Stomach smooth muscle (tissue), 2 donors: Measurements from ENCODE around the gene TMEM117.
"Not testable (repeated sequence)": the region's sequence is repeated elsewhere in the genome, so short reads cannot be mapped to it uniquely, and the experiment has no call there.

Source experiments
- H3K27ac ChIP-seq: one replicate; pipeline ENCODE4 v1.7.0; 2013; ENCODE audit warnings: mild to moderate bottlenecking, low read length, inconsistent platforms
- H3K27me3 ChIP-seq, 2 donors: one replicate each; pipeline ENCODE4 v1.7.0; 2013; ENCODE audit warnings: low read length in 2 of 2; ENCODE audit not compliant: insufficient read depth in 2 of 2, control insufficient read depth in 1 of 2
- H3K36me3 ChIP-seq, 2 donors: one replicate each; pipeline ENCODE4 v1.7.0; 2013; ENCODE audit warnings: low read length in 2 of 2; ENCODE audit not compliant: control insufficient read depth in 2 of 2, insufficient read depth in 2 of 2
- H3K4me1 ChIP-seq: one replicate; pipeline ENCODE4 v1.7.0; 2013; ENCODE audit warnings: low read length; ENCODE audit not compliant: control insufficient read depth, insufficient read depth
- H3K4me3 ChIP-seq, 2 donors: one replicate each; pipeline ENCODE4 v1.7.0; 2013; ENCODE audit warnings: low read length in 2 of 2
- H3K9ac ChIP-seq, 2 donors: one replicate each; pipeline ENCODE4 v1.7.0; 2013; ENCODE audit warnings: low read length in 2 of 2, mild to moderate bottlenecking in 1 of 2
- H3K9me3 ChIP-seq, 2 donors: one replicate each; pipeline ENCODE4 v1.7.0; 2013; ENCODE audit warnings: low read length in 2 of 2; ENCODE audit not compliant: control insufficient read depth in 2 of 2
- donor health status: healthy.
- donor health status: Pancreatic carcinoma.

TMEM117 gene

DNA sequence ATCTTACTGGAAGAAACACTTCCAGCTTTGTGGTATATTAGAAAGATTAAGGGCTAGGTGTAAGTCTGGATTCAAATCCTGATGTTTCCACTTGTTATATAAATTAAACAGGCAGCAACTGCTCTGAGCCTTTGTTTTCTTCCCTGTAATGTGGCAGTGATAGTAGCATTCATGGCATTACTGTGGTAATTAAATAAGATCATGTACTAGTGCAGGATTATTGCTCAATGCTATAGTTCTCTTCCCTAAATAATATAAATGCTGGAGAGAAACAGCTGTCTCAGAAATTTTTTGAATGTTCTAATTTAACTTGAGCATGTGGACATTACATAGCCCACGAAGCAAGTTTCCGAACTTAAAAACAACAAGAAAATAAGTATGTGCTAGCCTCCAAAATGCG lies 5.4 kb downstream of the TMEM117 start:
- peaks cover 4% of the 10 kb centered on the region for H3K4me1 ChIP-seq
- no peak overlapping the region for H3K4me3 ChIP-seq
- H3K36me3 ChIP-seq: no peaks in the 10 kb centered on the region
- H3K27ac ChIP-seq: no peak overlapping the region
- H3K9me3 ChIP-seq: no peaks in the 10 kb centered on the region
- H3K27me3 ChIP-seq: no peaks in the 10 kb centered on the region
- H3K9ac ChIP-seq: no peak overlapping the region

DNA sequence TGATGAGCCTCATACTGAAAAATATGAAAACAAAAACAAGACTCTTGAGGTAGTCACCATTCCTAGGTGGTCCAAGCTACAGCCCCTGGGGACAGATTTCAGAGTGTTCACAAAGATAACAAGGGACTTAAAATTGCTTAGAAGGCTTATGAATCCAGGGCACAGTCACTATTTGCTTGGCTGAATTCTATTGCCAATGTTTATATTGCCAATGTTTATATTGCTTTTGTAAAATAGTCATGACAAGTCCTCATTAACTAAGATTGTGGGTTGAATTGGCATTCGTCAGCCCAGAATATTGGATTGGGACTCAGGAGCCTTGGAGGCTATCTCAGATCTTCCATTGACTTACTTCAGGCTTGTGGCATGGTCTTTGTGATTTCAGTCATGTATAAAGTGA lies 6.4 kb downstream of the TMEM117 start:
- H3K36me3 ChIP-seq: no peaks in the 10 kb centered on the region
- H3K4me1 ChIP-seq: no peaks in the 10 kb centered on the region
- H3K9me3 ChIP-seq: no peaks in the 10 kb centered on the region
- H3K27ac ChIP-seq: no peak overlapping the region
- H3K27me3 ChIP-seq: no peaks in the 10 kb centered on the region
- H3K9ac ChIP-seq: no peak overlapping the region
- no peak overlapping the region for H3K4me3 ChIP-seq

GRCh38 chr12:43847425-43848225 lies 11.7 kb downstream of the TMEM117 start:
- not testable (repeated sequence) for H3K27ac ChIP-seq, H3K36me3 ChIP-seq, H3K9me3 ChIP-seq, H3K9ac ChIP-seq, H3K27me3 ChIP-seq, H3K4me1 ChIP-seq, H3K4me3 ChIP-seq

GRCh38 chr12:43848226-43848507 lies 12.3 kb downstream of the TMEM117 start:
- H3K9ac ChIP-seq: no peak overlapping the region
- H3K9me3 ChIP-seq: no peaks in the 10 kb centered on the region
- H3K27me3 ChIP-seq: no peaks in the 10 kb centered on the region
- no peaks in the 10 kb centered on the region for H3K4me1 ChIP-seq
- H3K27ac ChIP-seq: no peak overlapping the region
- no peak overlapping the region for H3K4me3 ChIP-seq
- no peaks in the 10 kb centered on the region for H3K36me3 ChIP-seq

DNA sequence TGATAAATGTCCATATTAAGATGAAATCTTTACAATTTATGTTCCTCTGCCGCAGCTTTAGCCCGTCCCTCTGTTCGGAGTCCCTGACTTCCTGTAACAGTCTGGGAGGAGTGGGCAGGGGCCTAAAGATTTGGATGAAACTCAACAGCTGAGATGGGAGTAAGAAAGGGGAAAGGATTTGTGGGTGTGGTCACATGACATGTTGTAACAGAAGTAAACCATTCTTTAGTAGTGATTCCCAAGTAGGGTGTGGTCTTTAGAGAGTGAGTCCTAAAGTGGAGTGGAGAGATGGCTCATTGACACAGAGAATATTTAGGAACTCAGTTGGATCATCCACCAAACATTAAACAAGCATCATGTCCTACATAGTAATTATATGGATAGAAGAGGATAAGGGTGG lies 12.9 kb downstream of the TMEM117 start:
- Histone ChIP-seq H3K4me3 (no peak overlapping the region), H3K36me3 (no peaks in the 10 kb centered on the region), H3K9ac (no peak overlapping the region), H3K27ac (no peak overlapping the region), H3K27me3 (no peaks in the 10 kb centered on the region), H3K9me3 (no peaks in the 10 kb centered on the region), H3K4me1 (no peaks in the 10 kb centered on the region)

DNA sequence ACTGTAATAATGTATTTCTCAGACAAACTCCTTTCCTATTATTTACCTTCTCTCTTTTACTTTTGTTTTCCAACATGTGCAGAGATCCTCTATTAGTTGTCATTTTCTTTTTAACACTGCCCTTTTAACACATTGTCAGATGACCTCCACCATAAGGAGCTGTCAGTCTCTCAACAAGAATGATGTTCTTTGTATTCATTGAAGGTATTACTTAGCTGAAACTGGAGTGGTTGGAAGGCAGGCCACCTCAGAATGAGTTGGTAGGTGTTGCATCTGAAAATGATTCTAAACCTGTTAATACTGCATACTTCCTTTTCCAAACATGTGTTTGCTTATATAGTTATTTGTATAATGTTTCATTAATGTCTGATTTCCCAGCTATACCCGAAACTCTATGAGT lies 16.9 kb downstream of the TMEM117 start:
- H3K4me1 ChIP-seq: no peaks in the 10 kb centered on the region
- H3K9ac ChIP-seq: no peak overlapping the region
- no peaks in the 10 kb centered on the region for H3K27me3 ChIP-seq
- no peak overlapping the region for H3K27ac ChIP-seq
- no peak overlapping the region for H3K4me3 ChIP-seq
- H3K9me3 ChIP-seq: no peaks in the 10 kb centered on the region
- no peaks in the 10 kb centered on the region for H3K36me3 ChIP-seq

DNA sequence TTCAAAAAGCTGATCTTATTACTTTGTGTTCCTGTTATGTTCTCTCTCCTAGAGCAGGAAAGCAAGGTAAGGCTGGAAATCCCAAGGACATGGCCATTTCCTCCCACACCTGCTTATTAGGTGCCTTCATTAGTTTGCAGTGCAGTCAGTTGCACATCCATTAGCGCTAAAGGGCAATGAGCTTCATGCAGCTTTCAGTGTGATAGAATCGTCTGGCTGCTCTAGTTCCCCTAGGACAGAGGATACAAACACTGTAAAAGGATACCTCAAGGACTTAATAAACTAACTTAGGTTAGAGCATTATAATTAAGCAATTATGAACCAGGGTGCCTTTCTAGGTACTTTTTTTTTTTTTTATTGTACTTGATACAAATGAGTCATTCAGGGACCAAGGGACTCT lies 21.1 kb downstream of the TMEM117 start:
- no peaks in the 10 kb centered on the region for H3K36me3 ChIP-seq
- H3K9ac ChIP-seq: no peak overlapping the region
- H3K27ac ChIP-seq: no peak overlapping the region
- H3K9me3 ChIP-seq: no peaks in the 10 kb centered on the region
- H3K4me1 ChIP-seq: peaks cover 9% of the 10 kb centered on the region
- H3K4me3 ChIP-seq: no peak overlapping the region
- H3K27me3 ChIP-seq: no peaks in the 10 kb centered on the region

DNA sequence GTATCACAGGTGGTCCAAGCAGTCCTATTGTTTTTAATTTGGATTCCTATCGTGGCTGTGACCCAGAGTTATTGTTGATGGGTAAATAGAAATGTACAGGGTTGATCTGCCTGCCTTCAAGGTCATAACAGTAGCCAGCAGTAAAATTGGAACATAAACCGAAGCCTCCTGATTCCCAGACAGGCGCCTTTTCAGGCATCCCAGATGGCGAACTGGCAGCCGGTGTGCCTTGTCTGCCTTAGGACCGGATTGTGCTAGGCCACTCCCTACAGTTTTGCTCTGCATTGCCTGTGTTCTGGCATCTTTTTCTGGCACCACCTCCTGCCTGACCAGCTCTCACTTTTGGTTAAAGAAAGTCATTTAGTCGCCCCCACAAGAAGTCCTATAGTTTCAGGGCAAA lies 22.2 kb downstream of the TMEM117 start:
- Histone ChIP-seq H3K4me3 (no peak overlapping the region), H3K4me1 (peaks cover 12% of the 10 kb centered on the region), H3K9ac (no peak overlapping the region), H3K9me3 (no peaks in the 10 kb centered on the region), H3K27me3 (no peaks in the 10 kb centered on the region), H3K36me3 (no peaks in the 10 kb centered on the region), H3K27ac (no peak overlapping the region)

GRCh38 chr12:43858991-43859390 lies 23.1 kb downstream of the TMEM117 start:
- no peaks in the 10 kb centered on the region for H3K27me3 ChIP-seq
- H3K4me3 ChIP-seq: no peak overlapping the region
- no peak overlapping the region for H3K9ac ChIP-seq
- H3K4me1 ChIP-seq: peaks cover 12% of the 10 kb centered on the region
- H3K36me3 ChIP-seq: no peaks in the 10 kb centered on the region
- H3K27ac ChIP-seq: no peak overlapping the region
- no peaks in the 10 kb centered on the region for H3K9me3 ChIP-seq

GRCh38 chr12:43861015-43861839 lies 25.3 kb downstream of the TMEM117 start:
- peaks cover 0 to 3% of the 10 kb centered on the region in 2 donors for H3K36me3 ChIP-seq
- H3K27ac ChIP-seq: no peak overlapping the region
- H3K9ac ChIP-seq: no peak overlapping the region
- no peaks in the 10 kb centered on the region for H3K9me3 ChIP-seq
- peaks cover 12% of the 10 kb centered on the region for H3K4me1 ChIP-seq
- no peaks in the 10 kb centered on the region for H3K27me3 ChIP-seq
- no peak overlapping the region for H3K4me3 ChIP-seq

DNA sequence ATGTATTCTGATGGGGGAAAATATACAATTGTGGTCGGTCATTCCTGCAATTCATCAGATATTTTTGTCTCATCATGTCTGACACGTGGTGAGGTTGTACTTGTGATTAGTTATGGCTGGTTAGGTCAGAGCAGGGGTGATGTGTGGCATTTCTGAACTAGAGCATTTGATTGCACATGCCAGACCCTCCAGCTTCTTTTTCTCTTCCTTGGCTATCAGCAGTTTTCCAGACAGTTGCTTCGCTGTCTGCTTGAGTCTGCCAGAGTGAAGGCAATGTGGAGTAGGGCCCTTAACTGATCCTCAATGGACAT lies 25.9 kb downstream of the TMEM117 start:
- H3K27ac ChIP-seq: no peak overlapping the region
- no peaks in the 10 kb centered on the region for H3K9me3 ChIP-seq
- no peak overlapping the region for H3K4me3 ChIP-seq
- H3K9ac ChIP-seq: no peak overlapping the region
- H3K36me3 ChIP-seq: peaks cover 0 to 3% of the 10 kb centered on the region in 2 donors
- no peaks in the 10 kb centered on the region for H3K27me3 ChIP-seq
- H3K4me1 ChIP-seq: peaks cover 12% of the 10 kb centered on the region
